SK-N-MC (cell line): ENCODE data around the gene LNP1.

ENCODE experiments used
- DNase-seq: peaks from one replicate; pipeline ENCODE4 v3.0.0-alpha.2; 2011; ENCODE audit warnings: low read depth, low spot score
- H3K27ac ChIP-seq: fragments of 200-600 bp; sonication (generic); 2 replicates; pipeline ENCODE4 v1.5.1; 2016; ENCODE audit warnings: mixed run types
- H3K36me3 ChIP-seq: fragments of 200-600 bp; sonication (generic); 2 replicates; pipeline ENCODE4 v1.6.1; 2017; ENCODE audit warnings: antibody characterized with exemption, low read length, mixed read lengths; ENCODE audit not compliant: insufficient read depth
- H3K4me3 ChIP-seq: fragments of 200-600 bp; sonication (generic); 2 replicates; pipeline ENCODE4 v1.5.1; 2016
- H3K9ac ChIP-seq: fragments of 200-600 bp; sonication (generic); 2 replicates; pipeline ENCODE4 v1.8.0; 2017; ENCODE audit warnings: mixed run types, mixed read lengths; ENCODE audit not compliant: insufficient read length
- H3K9me3 ChIP-seq: fragments of 200-600 bp; sonication (generic); 2 replicates; pipeline ENCODE4 v1.6.1; 2017; ENCODE audit warnings: low read depth, mild to moderate bottlenecking, antibody characterized with exemption, low read length, moderate library complexity, mixed read lengths
- EZH2 ChIP-seq: fragments of 200-600 bp; sonication (generic); IDR thresholded peaks from one replicate; pipeline ENCODE4 v1.6.1; 2017; ENCODE audit warnings: antibody characterized with exemption
- FOXP2 ChIP-seq: optimal IDR thresholded peaks from 2 replicates; pipeline ENCODE3; 2011; ENCODE audit warnings: mild to moderate bottlenecking, moderate library complexity; ENCODE audit not compliant: insufficient read depth; ENCODE audit errors: extremely low read length, control extremely low read depth
- POLR2AphosphoS5 ChIP-seq: IDR thresholded peaks from 2 replicates; pipeline ENCODE4 v1.6.1; 2012; ENCODE audit warnings: mild to moderate bottlenecking, low read depth, low read length, borderline replicate concordance

LNP1 gene

DNA sequence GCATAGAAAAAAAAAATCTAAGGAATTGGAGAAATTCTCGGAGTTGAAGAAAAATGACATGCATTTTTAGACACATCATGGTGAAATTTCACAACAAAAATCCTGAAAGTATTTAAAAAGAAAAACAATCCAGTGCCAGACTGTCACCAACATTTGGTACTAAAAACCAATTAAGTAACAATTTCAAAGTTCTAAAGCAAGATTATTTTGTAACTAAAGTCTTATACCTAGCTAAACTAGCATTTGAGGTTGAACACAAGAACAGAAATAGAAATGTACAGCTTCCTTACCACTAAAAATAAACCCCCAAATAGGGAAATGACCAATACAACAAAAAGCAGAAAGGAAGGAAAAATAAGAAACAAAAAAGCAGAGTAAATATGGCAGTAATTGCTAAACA, 12.3 kb upstream of the LNP1 start:
- DNase-seq = no peak
- peaks cover 56% of the 10 kb centered on the region for H3K36me3 ChIP-seq
- TF ChIP-seq FOXP2 (no peak), POLR2AphosphoS5 (no peak), EZH2 (no peak)
- H3K9me3 ChIP-seq = peaks cover 4% of the 10 kb centered on the region; the same call in 1 of the 2 replicates
- no peak overlapping the region for H3K27ac ChIP-seq
- no peak overlapping the region for H3K4me3 ChIP-seq
- no peak overlapping the region for H3K9ac ChIP-seq

DNA sequence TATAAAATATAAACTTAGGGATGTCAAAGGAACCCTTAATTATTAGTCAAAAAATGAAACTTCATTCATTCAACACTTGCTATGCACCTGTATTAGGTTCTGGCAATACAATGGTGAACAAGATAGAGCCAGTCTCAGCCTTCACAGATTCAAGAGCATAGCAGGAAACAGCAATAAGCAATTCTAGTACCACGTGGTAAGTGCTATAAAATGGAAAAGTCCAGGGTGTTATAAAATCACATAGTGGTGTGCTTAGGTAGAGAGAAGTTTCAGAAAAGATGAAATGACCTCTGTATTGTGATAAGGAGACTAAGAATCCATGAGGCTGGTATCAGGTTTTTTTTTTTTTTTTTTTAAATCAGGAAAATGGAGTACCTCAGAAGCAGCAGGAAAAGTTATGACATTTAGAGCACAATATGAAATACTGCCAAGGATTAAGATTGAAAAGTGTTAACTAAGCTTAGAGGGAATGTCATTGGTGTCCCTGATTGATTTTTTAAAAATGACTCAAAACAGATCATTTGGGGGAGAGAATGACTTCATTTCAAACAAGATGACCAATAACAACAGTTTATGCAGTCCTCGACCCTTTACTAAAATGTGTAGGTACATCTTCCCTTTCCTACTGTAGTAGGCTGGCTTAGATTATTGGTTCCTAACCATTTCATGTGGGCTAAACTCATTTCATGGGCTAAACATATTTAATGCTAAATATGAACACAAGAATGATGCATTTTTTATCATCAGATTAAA, 5.5 kb upstream of the LNP1 start:
- TF ChIP-seq POLR2AphosphoS5 (no peak), EZH2 (no peak), FOXP2 (no peak)
- no peak overlapping the region for H3K9ac ChIP-seq
- H3K4me3 ChIP-seq = no peak overlapping the region
- no peak overlapping the region for H3K27ac ChIP-seq
- no peak for DNase-seq
- H3K36me3 ChIP-seq = peaks cover 18% of the 10 kb centered on the region
- no peaks in the 10 kb centered on the region for H3K9me3 ChIP-seq

DNA sequence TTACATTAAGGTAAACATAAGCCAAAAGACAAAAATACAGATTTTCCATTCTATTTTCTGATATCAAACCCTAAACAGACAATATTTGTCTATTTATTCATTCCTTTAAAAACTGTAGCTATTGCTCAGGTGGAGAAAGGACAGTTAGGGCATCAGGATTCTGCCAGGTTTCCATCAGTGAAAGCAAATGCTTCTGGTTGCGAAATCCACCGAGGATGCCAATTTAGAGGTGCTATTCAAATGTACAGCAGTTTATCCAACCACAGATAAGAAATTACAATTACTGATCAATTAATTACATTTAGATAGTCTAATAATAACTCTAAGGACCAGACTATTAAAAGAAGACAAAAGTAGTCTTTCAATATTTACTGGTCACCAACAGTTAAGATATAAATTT, 4.4 kb upstream of the LNP1 start:
- Histone ChIP-seq H3K4me3 (no peak overlapping the region), H3K36me3 (peaks cover 18% of the 10 kb centered on the region), H3K9me3 (no peaks in the 10 kb centered on the region), H3K9ac (no peak overlapping the region), H3K27ac (no peak overlapping the region)
- TF ChIP-seq POLR2AphosphoS5 = no peak
- no peak for TF ChIP-seq EZH2
- TF ChIP-seq FOXP2 = no peak
- DNase-seq = no peak

DNA sequence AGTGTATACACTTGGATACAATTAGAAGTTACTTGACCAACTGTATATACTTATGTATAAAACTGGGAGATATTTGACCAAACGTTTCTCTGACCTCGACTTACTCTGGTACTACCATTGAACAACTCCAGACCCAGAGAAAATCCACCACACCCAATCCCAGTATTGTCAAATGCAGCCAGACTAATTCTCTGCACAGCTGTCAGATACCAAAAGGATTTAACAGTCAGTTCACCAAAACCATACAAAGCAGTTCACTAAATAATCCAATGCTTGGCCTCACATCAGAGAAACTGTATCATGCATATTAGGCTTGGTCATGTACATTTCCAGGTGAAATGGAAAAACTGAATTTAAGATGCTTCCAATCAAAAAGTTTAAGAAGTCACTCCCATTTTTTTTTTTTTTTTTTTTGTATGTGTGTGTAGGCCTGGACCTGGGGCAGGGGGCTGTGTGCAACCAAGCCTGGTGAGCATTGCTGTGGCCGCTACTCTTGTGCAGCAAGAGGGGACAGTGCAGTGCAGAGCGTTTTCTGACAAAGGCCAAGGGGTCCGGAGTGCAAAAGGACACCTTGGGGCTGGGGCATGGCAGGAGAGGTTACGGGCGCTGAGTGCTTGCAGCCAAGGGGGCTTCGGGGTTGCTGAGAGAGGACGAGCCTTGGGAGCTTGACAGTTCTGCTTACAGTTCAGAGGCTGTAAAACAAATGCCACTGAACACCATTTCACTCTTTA, 1.8 kb upstream of the LNP1 start:
- Histone ChIP-seq H3K9ac (peak overlapping the region; percentile 77), H3K27ac (no peak overlapping the region), H3K9me3 (no peaks in the 10 kb centered on the region), H3K36me3 (0 out of 2 replicates have a peak, but pooled peaks cover 3% of the 10 kb centered on the region), H3K4me3 (peak overlapping the region; percentile 83)
- DNase-seq = no peak
- TF ChIP-seq FOXP2 (no peak), POLR2AphosphoS5 (no peak), EZH2 (no peak)

DNA sequence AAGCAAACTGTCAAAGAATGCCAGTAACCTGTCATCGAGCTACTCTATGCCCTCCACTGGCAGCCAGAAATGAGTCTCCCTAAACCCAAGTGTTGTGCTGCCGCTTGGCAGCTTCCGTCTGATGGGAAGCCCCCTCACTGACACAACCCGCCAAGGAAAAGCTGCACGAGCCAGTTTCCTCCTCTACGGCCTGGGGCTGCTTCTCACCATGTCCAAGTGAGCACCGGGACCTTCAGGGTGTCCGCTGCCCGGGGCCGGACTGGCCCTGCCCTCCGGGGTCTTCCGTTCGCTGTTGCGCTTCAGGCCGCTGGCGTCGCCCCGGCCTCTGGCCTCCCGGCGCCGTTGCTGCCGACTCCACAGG, 940 bp upstream of the LNP1 start:
- Histone ChIP-seq H3K9me3 (no peaks in the 10 kb centered on the region), H3K27ac (no peak overlapping the region)

DNA sequence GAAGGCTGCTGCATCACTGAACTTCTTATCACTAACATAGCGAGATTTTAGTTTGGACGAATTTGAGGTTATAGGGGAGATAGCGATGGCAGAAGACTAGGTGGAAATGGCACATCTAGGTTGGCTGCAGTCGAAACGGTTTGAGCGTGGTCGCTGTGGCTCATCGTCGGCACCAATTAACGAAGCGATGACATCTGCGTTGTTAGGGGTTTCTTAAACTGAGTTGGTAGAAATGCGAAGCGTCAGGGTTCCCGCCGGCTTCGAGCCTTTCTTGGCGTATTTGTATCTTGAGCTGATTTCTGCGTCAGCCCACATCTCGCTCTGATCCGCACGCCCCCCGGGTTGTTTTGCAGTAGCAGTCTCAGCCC, 319 bp downstream of the LNP1 start:
- peak; percentile 48 for DNase-seq
- Histone ChIP-seq H3K27ac (peak overlapping the region; percentile 92), H3K9ac (peak overlapping the region; percentile 77), H3K4me3 (peak overlapping the region; percentile 83), H3K9me3 (no peaks in the 10 kb centered on the region), H3K36me3 (0 out of 2 replicates have a peak, but pooled peaks cover 3% of the 10 kb centered on the region)
- no peak for TF ChIP-seq EZH2
- TF ChIP-seq FOXP2 = no peak
- no peak for TF ChIP-seq POLR2AphosphoS5

More for the DNA sequence above, 940 bp upstream of the LNP1 start:
- peak overlapping the region; percentile 83 for H3K4me3 ChIP-seq
- no peak for DNase-seq
- H3K9ac ChIP-seq = peak overlapping the region; percentile 77
- TF ChIP-seq POLR2AphosphoS5 (no peak), FOXP2 (no peak), EZH2 (no peak)
- H3K36me3 ChIP-seq = 0 out of 2 replicates have a peak, but pooled peaks cover 3% of the 10 kb centered on the region

DNA sequence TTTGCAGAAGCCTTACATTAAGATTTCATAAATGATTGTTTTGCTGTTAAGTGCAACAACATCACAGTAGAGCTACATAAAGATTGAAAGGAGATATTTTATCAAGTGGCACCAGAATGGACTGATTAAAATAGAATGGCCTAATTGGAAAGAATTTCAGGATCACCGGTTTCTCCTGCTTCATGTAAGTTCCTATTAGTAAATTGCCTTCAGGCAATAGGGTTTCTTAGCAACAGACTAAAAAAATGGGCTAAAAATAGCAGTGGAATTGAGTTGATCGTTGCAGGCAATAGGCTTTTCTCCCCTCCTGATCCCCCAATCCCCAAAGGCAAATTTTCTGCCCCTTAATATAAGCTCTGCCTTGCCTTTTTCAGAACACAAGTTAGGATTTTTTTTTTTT, 917 bp downstream of the LNP1 start:
- peak; percentile 87 for DNase-seq
- TF ChIP-seq POLR2AphosphoS5 = peak; percentile 42
- no peak for TF ChIP-seq FOXP2
- H3K27ac ChIP-seq = peak overlapping the region; percentile 92
- peak overlapping the region; percentile 77 for H3K9ac ChIP-seq
- H3K36me3 ChIP-seq = 0 out of 2 replicates have a peak, but pooled peaks cover 3% of the 10 kb centered on the region
- no peaks in the 10 kb centered on the region for H3K9me3 ChIP-seq
- peak overlapping the region; percentile 83 for H3K4me3 ChIP-seq

DNA sequence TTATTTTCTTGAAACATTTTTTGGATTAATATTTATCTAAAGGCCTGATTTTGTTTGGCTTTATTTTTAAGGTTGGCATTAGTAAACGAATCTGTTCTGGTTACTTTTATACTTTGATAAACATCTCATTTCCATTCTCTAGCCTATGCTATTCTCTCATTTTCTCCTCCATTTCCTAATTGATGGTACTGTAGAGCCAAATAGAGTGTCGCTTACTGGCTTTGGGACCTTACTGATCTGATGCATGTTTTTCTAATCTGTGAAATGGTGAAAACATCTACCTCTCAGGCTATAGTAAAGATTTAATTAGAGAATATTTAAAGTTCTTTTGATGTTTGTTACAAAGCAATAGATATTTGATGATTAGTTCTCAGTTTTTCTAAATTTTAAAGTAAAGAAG, 1.6 kb downstream of the LNP1 start:
- Histone ChIP-seq H3K9ac (peak overlapping the region; percentile 77), H3K4me3 (peak overlapping the region; percentile 83), H3K36me3 (0 out of 2 replicates have a peak, but pooled peaks cover under 1% of the 10 kb centered on the region), H3K9me3 (no peaks in the 10 kb centered on the region), H3K27ac (peak overlapping the region; percentile 92)
- no peak for DNase-seq
- no peak for TF ChIP-seq EZH2
- no peak for TF ChIP-seq POLR2AphosphoS5
- TF ChIP-seq FOXP2 = no peak
